ENCODE measurements around the gene ASTE1.

ASTE1 gene

DNA sequence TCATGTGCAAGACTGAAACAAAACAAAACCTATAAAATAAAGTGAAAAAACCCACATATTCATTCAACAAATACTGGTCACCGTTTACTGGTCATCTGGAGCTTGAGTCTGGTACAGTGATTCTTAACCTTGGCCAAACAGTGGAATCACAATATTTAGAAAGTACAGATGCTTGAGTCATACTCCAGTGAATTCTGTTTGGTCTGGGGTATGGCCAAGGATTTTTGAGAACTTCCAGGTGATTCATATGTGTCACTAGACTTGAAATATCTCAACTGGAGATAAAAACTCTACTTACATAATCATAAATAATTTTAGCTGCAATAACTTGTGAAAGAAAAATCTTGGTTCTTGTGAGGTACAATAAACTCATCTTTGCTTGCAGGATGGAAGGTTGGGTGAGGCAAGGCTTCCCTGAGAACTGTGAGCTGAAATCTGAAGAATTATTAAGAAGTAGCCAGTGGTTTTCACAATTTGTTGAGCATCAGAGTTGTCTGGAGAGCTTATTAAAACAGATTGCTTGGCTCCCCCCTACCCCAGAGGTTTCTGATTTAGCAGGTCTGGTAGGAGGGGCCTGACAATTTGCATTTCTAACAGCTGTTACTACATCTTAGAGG, 9.7 kb upstream of the ASTE1 start:
- no peaks in the 10 kb centered on the region for H3K36me3 ChIP-seq (replicated peaks)
- in situ Hi-C loops (cut with MboI; ENCODE audit: low sequenced_read_pairs): loop anchor here (25.0 kb wide), 2 partner anchors 976 to 1151 kb away; no protein-coding TSS in a partner anchor
- no peaks in the 10 kb centered on the region for H3K4me1 ChIP-seq
- no peaks in the 10 kb centered on the region for H3K27me3 ChIP-seq (ENCODE audit: low read depth)
- no peak for DNase-seq (ENCODE audit: low spot score in 2 of 2)
- H3K9me3 ChIP-seq: no peaks in the 10 kb centered on the region
- no peak overlapping the region for H3K4me3 ChIP-seq

DNA sequence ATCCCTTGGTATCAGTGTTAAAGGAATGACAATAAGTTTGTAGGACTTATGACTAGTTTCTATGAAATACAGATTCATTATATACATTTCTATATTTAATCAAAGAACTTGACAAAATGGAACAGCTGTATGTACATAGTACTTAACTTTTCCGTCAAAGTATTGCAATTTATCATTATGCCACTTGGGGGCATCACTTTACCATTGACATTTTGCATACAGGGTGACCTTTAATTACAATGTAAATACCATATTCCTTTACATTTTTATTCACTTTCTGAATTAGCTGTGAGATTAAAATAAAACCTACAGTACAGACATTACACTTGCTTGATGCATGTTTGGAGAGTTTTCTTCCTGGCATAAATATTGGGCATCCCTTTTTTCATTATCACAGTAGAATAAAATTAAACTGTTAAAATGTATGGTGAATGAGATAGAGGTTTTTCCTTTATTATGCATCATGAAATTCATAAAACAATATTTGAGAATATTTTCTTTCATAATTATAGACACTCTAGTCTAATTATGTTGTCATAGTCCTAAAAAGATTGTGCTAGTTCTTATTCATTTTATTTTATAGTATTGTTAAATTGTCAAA, 7.0 kb upstream of the ASTE1 start:
- no peaks in the 10 kb centered on the region for H3K36me3 ChIP-seq (replicated peaks)
- no peaks in the 10 kb centered on the region for H3K4me1 ChIP-seq
- no peaks in the 10 kb centered on the region for H3K9me3 ChIP-seq
- peak; percentile 38 to 40 for DNase-seq (ENCODE audit: low spot score in 2 of 2)
- in situ Hi-C loops (cut with MboI; ENCODE audit: low sequenced_read_pairs): loop anchor here (25.0 kb wide), 2 partner anchors 979 to 1154 kb away; no protein-coding TSS in a partner anchor
- no peak overlapping the region for H3K4me3 ChIP-seq
- no peaks in the 10 kb centered on the region for H3K27me3 ChIP-seq (ENCODE audit: low read depth)

DNA sequence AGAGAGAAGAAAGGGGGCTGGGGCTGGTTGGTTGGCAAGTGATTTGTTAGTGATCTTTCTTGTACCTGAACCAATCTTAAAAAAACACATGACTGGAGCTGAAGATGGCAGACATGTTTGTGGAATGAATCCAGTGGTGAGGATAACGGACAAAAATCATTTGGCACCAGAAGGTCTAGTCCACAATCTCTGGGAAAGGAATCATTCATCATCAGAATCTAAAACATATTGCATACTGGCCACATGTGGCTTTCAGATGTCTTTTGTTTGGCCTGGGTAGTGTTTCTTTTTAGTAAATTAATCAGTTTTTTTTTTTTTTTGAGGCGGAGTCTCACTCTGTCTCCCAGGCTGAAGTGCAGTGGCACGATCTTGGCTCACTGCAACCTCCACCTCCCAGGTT, 5.0 kb upstream of the ASTE1 start:
- Histone ChIP-seq H3K4me3 (no peak overlapping the region), H3K36me3 (replicated peaks) (no peaks in the 10 kb centered on the region), H3K27me3 (ENCODE audit: low read depth) (no peaks in the 10 kb centered on the region), H3K4me1 (peaks cover 4% of the 10 kb centered on the region), H3K9me3 (no peaks in the 10 kb centered on the region)
- in situ Hi-C loops (cut with MboI; ENCODE audit: low sequenced_read_pairs): loop anchor here (25.0 kb wide), 2 partner anchors 981 to 1156 kb away; no protein-coding TSS in a partner anchor
- no peak for DNase-seq (ENCODE audit: low spot score in 2 of 2)

DNA sequence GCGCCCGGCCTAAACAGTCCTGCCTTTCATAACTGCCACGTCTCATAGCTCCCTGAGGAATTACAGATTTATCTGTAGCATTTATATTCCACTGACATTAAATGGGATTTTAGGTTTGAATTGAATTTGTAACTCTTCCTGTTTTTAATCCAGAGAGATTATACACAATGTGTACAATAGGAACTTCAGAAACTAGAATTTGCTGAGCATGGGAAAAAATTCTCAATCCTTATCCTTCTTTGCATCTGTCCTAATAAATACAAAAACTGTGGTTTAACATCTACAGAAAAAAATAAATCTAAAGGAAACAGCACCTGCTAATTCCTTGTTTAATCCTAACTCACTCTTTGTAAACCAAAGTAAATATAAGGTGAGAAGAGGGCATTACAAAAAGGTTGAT, 2.2 kb upstream of the ASTE1 start:
- peaks cover 18% of the 10 kb centered on the region for H3K4me1 ChIP-seq
- no peak for DNase-seq (ENCODE audit: low spot score in 2 of 2)
- no peaks in the 10 kb centered on the region for H3K9me3 ChIP-seq
- no peak overlapping the region for H3K4me3 ChIP-seq
- H3K27me3 ChIP-seq (ENCODE audit: low read depth): no peaks in the 10 kb centered on the region
- in situ Hi-C loops (cut with MboI; ENCODE audit: low sequenced_read_pairs): loop anchor here (25.0 kb wide), 2 partner anchors 983 to 1158 kb away; no protein-coding TSS in a partner anchor
- H3K36me3 ChIP-seq (replicated peaks): peaks cover 7% of the 10 kb centered on the region

DNA sequence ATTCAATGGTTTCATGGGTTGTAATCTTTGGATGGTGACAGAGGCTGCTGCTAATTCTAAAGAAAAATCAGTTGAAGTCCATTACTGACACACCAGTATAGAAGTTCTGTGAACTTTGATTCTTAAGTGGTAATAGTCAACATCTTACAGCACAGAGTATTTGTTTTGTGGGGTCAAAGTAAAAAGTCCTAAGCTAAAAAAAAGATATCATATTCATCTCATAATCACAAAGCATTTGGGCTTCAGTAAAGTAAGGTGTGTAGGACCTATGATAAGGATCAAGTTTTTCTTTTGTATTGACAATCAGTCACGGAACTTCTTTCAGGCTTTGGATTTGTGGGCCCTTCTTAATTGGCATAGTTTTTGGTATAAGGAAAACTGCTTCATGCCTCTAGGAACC, 1.1 kb downstream of the ASTE1 start:
- no peak for DNase-seq (ENCODE audit: low spot score in 2 of 2)
- H3K36me3 ChIP-seq (replicated peaks): peaks cover 9% of the 10 kb centered on the region
- no peak overlapping the region for H3K4me3 ChIP-seq
- peaks cover 23% of the 10 kb centered on the region for H3K4me1 ChIP-seq
- H3K27me3 ChIP-seq (ENCODE audit: low read depth): no peaks in the 10 kb centered on the region
- in situ Hi-C loops (cut with MboI; ENCODE audit: low sequenced_read_pairs): loop anchor here (25.0 kb wide), 2 partner anchors 987 to 1162 kb away; no protein-coding TSS in a partner anchor
- no peaks in the 10 kb centered on the region for H3K9me3 ChIP-seq

DNA sequence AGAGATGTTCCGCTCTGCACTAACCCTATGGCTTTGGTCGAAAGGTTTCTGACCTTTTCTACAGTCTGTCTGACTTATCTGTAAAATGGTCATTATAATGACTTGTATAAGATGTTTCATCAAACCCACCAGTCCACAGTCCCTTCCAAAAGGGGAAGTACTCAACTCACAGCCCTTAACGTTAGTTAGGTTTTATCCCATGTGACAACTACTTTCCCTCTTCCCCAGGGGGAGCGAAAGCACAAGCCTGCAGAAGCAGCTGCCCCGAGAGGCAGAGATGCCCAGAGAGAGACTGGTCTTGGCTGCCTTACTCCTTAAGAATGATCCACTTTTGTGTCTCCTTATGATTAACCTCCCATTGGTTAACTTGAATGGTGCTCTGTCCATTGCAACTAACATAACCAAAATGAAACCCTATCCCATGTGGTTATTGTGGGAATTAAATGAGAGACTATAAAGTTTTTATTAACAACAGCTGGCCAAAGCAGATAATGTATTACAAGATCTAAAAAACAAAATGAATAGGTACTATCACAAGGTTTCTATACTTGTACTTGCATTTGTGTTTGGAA, 6.4 kb downstream of the ASTE1 start:
- in situ Hi-C loops (cut with MboI; ENCODE audit: low sequenced_read_pairs): no loop called here
- no peak overlapping the region for H3K4me3 ChIP-seq
- H3K27me3 ChIP-seq (ENCODE audit: low read depth): no peaks in the 10 kb centered on the region
- no peaks in the 10 kb centered on the region for H3K9me3 ChIP-seq
- peaks cover 21% of the 10 kb centered on the region for H3K36me3 ChIP-seq (replicated peaks)
- peaks cover 6% of the 10 kb centered on the region for H3K4me1 ChIP-seq
- DNase-seq (ENCODE audit: low spot score in 2 of 2): no peak

DNA sequence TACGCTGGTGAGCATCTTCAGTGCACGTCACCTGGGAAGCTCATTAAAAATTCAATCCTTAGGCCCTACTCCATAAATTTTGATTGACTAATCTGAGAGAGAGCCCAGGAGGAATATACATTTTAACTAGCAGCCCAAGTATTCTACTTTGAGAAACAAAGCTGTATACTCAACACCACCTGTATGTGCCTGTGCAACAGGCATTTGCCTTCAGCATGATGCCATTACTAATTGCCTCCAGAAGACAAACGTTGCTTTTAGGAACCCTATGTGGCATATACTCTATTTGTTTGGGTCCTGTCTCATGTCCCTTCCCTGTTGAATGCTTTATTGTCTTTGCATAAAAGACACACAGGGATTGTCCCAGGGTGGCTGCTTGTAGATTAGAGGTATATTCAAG, 7.7 kb downstream of the ASTE1 start:
- in situ Hi-C loops (cut with MboI; ENCODE audit: low sequenced_read_pairs): no loop called here
- no peak for DNase-seq (ENCODE audit: low spot score in 2 of 2)
- peaks cover 7% of the 10 kb centered on the region for H3K4me1 ChIP-seq
- no peaks in the 10 kb centered on the region for H3K9me3 ChIP-seq
- H3K27me3 ChIP-seq (ENCODE audit: low read depth): no peaks in the 10 kb centered on the region
- H3K36me3 ChIP-seq (replicated peaks): peaks cover 30% of the 10 kb centered on the region
- no peak overlapping the region for H3K4me3 ChIP-seq

DNA sequence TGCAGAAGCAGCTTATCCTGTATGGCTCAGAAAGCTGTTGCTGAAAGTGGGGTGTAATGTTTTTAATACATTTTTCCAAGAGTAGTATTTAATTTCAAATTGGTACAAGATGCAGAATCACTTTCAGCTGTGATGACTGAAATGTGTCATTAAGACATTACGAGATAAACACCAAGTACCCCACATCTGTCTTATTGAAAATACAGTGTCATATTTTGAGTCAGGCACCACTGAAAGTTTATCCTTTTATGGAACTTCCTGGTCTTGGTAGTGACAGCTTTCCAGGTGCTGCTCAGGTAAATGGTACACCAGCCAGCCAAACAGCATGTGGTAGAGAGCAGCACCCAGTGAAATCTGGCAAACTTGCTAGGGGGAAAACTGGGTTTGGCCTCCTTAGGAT, 16.9 kb downstream of the ASTE1 start:
- DNase-seq (ENCODE audit: low spot score in 2 of 2): no peak
- no peaks in the 10 kb centered on the region for H3K27me3 ChIP-seq (ENCODE audit: low read depth)
- H3K36me3 ChIP-seq (replicated peaks): peaks cover 31% of the 10 kb centered on the region
- no peak overlapping the region for H3K4me3 ChIP-seq
- no peaks in the 10 kb centered on the region for H3K9me3 ChIP-seq
- in situ Hi-C loops (cut with MboI; ENCODE audit: low sequenced_read_pairs): no loop called here
- H3K4me1 ChIP-seq: peaks cover 25% of the 10 kb centered on the region

DNA sequence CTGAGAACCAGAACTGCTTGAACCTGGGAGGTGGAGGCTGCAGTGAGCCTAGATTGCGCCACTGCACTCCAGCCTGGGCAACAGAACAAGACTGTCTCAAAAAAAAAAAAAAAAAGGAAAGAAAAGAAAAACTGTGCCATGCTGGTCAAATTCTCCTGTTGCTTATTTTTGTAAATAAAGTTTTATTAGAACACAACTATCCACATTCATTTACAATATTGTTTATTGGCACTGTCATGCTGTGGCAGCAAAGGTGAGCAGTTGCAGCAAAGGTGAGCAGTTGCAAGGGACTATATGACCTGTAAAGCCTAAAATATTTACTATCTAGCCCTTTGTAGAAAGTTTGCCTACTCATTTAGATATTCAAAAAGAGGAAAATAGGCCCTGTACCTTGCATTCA, 18.3 kb downstream of the ASTE1 start:
- H3K4me3 ChIP-seq: no peak overlapping the region
- in situ Hi-C loops (cut with MboI; ENCODE audit: low sequenced_read_pairs): no loop called here
- peaks cover 19% of the 10 kb centered on the region for H3K4me1 ChIP-seq
- peaks cover 31% of the 10 kb centered on the region for H3K36me3 ChIP-seq (replicated peaks)
- H3K9me3 ChIP-seq: no peaks in the 10 kb centered on the region
- H3K27me3 ChIP-seq (ENCODE audit: low read depth): no peaks in the 10 kb centered on the region
- DNase-seq (ENCODE audit: low spot score in 2 of 2): no peak

DNA sequence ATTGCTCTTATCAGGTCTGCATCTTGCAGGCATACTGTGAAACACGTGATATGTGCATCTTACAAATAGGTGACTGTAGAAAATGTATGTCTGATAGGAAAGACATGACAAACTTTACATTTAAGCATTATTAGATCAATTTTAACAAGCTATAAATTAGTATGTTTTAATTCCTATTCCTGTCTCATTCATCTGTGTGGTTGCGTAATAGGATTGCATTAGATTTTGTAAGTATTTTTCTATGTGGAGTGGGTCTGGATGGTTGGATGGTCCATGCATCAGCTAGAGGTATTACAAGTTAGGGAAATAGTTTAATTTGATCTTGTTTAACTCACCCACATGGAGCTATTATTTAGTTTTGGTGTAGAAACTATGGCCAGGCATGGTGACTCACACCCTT, 18.8 kb downstream of the ASTE1 start:
- H3K4me1 ChIP-seq: peaks cover 19% of the 10 kb centered on the region
- H3K4me3 ChIP-seq: no peak overlapping the region
- H3K27me3 ChIP-seq (ENCODE audit: low read depth): no peaks in the 10 kb centered on the region
- DNase-seq (ENCODE audit: low spot score in 2 of 2): no peak
- peaks cover 28% of the 10 kb centered on the region for H3K36me3 ChIP-seq (replicated peaks)
- in situ Hi-C loops (cut with MboI; ENCODE audit: low sequenced_read_pairs): no loop called here
- no peaks in the 10 kb centered on the region for H3K9me3 ChIP-seq

DNA sequence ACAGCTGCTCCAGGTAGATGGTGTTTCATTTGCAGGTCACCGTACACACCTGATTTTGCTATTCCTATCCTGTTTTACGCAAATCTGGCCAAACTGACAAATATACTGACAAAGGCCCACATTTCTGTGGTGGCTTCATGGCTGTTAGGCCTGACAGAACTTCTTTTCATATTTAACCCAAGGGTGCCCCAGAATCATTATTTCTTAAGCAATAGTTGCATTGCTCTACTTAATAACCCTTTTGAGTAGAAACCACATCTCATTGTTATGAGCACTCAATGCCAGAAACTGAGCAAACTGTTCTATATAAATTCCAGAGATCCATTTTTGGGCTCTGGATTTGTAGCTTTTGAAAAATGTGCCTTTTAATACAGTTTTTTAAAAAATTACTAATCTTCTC, 19.4 kb downstream of the ASTE1 start:
- Histone ChIP-seq H3K4me3 (no peak overlapping the region), H3K27me3 (ENCODE audit: low read depth) (no peaks in the 10 kb centered on the region), H3K9me3 (no peaks in the 10 kb centered on the region), H3K4me1 (peaks cover 16% of the 10 kb centered on the region), H3K36me3 (replicated peaks) (peaks cover 23% of the 10 kb centered on the region)
- DNase-seq (ENCODE audit: low spot score in 2 of 2): peak; percentile 8 to 58
- in situ Hi-C loops (cut with MboI; ENCODE audit: low sequenced_read_pairs): no loop called here

DNA sequence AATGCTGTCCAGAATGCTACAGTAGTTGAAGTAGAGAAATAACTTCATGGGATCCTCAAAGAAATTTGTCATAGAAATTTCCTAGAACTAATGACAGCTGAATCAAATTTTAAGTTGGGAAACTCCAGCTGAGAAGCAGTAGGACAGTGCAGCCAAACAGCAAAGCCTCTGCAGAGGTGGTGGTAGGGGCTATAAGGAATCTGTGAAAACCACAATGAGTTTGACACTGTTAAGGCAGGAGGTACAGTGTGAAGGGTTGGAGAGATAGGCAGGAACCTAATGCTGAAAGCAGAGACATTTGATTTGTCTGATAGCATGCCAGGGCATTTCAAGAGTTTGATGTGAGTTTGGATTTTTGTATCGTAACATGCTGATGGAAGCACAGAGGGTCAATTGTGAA, 22.0 kb downstream of the ASTE1 start:
- Histone ChIP-seq H3K9me3 (no peaks in the 10 kb centered on the region), H3K4me3 (no peak overlapping the region), H3K27me3 (ENCODE audit: low read depth) (no peaks in the 10 kb centered on the region), H3K4me1 (peaks cover 16% of the 10 kb centered on the region), H3K36me3 (replicated peaks) (peaks cover 27% of the 10 kb centered on the region)
- in situ Hi-C loops (cut with MboI; ENCODE audit: low sequenced_read_pairs): no loop called here
- no peak for DNase-seq (ENCODE audit: low spot score in 2 of 2)

DNA sequence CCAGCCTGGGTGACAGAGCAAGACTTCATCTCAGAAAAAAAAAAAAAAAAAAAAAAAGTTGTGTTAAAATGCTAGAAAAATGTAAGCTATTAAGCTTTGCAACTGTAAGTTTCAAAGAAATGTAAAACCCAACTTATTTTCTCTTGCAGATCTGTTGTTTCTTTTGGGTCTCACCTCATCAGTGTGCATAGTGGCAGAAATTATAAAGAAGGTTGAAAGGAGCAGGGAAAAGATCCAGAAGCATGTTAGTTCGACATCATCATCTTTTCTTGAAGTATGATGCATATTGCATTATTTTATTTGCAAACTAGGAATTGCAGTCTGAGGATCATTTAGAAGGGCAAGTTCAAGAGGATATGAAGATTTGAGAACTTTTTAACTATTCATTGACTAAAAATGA, 25.6 kb downstream of the ASTE1 start:
- DNase-seq (ENCODE audit: low spot score in 2 of 2): no peak
- Histone ChIP-seq H3K4me3 (no peak overlapping the region), H3K4me1 (no peaks in the 10 kb centered on the region), H3K36me3 (replicated peaks) (peaks cover 39% of the 10 kb centered on the region), H3K9me3 (no peaks in the 10 kb centered on the region), H3K27me3 (ENCODE audit: low read depth) (no peaks in the 10 kb centered on the region)
- in situ Hi-C loops (cut with MboI; ENCODE audit: low sequenced_read_pairs): no loop called here

DNA sequence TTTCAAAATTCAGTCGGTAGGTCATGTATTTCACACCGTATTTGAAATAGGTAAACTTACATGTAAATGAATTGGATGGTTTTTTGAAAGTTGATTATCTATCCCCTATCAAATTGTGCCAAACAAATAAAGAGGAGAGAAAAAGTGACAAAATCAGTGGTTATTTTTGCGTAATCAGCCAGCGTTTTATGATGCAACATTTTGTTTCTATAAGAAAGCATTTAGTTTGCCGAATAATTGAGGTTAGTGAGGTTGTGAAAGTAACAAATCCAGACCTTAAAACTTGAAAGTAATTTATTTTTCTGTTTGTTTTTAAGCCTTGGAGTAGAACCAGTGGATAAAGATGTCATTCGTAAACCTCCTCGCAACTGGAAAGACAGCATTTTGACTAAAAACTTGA, 29.3 kb downstream of the ASTE1 start:
- Histone ChIP-seq H3K4me1 (no peaks in the 10 kb centered on the region), H3K9me3 (no peaks in the 10 kb centered on the region), H3K36me3 (replicated peaks) (peaks cover 36% of the 10 kb centered on the region), H3K27me3 (ENCODE audit: low read depth) (no peaks in the 10 kb centered on the region), H3K4me3 (no peak overlapping the region)
- in situ Hi-C loops (cut with MboI; ENCODE audit: low sequenced_read_pairs): no loop called here
- no peak for DNase-seq (ENCODE audit: low spot score in 2 of 2)
